Endothelial cell of umbilical vein (primary cell): Measurements from ENCODE around the gene SLC39A8.

Experiments
- CTCF ChIP-seq, 2 donors: IDR thresholded peaks; 1 replicate in 1 of 2; 2 replicates in 1 of 2; pipeline ENCODE4 v1.5.1; 2011; ENCODE audit warnings: low read length in 2 of 2, mild to moderate bottlenecking in 2 of 2, moderate library complexity in 2 of 2, control low read depth in 1 of 2, inconsistent platforms in 1 of 2, low read depth in 1 of 2; ENCODE audit not compliant: insufficient read depth in 1 of 2; ENCODE audit errors: extremely low read depth in 1 of 2
- POLR2AphosphoS5 ChIP-seq: IDR thresholded peaks from 2 replicates; pipeline ENCODE4 v1.6.1; 2012; ENCODE audit warnings: low read depth, mild to moderate bottlenecking, control low read depth, low read length, moderate library complexity; ENCODE audit not compliant: insufficient read depth

GRCh38 chr4:102252171-102252570 is 93.1 kb downstream of the SLC39A8 start:
- TF ChIP-seq CTCF (IDR thresholded peaks at IDR 0.05; ENCODE audit: extremely low read depth in 1 of 2, insufficient read depth in 1 of 2, low read depth in 1 of 2, low read length in 2 of 2): no peak
- no peak for TF ChIP-seq POLR2AphosphoS5
